ENCODE data around the gene PMM2.

DNA sequence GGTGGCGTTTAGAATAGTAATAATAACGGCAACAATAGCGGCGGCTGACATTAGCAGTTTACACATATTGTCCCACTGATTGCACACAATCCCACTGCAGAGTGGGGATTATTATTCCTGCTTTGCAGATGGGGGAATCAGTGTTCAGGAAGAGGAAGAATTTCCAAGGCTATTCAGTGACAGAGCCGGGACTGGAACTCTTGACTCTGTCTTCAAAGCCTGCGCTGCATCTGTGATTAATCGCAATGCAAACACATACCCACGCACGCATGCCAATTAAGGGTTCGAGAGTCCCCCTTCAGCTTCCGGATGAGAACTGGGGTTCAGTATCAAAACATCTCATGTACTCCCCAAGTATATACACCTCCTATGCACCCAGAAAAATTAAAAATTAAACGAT lies 29.4 kb upstream of the PMM2 start:
- no peak for TF ChIP-seq CTCF (IDR thresholded peaks at IDR 0.05)
- no peak for TF ChIP-seq EZH2 (IDR thresholded peaks at IDR 0.05)
- TF ChIP-seq EZH2phosphoT487 (IDR thresholded peaks at IDR 0.05): no peak

Measured in neural progenitor cell (in vitro differentiated cells).